ENCODE data around the gene CDK6.

Gene CDK6

DNA sequence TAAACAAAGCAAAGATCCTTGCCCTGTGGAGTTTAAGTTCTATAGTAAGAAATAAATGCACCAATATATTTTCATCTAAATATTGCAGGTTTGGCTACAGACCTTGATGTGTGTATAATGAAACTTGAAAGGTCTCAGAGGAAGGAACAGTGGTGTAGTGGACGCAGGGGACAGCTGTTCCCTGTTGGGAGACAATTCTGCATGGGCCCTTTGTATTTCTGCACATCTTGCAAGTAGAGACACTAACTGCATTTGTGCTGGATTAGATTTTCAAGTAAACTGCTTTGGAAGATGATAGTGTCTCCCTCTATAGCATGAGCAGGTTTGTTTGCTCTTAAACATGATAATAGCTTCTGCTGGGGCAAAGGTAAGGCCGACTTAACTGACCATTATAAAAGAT lies 188.7 kb downstream of the CDK6 start:
- Histone ChIP-seq H3K36me3 (replicated peaks; ENCODE audit: low read depth, low read length) (peaks cover 9% of the 10 kb centered on the region), H3K9me3 (ENCODE audit: insufficient read depth, low read length) (no peaks in the 10 kb centered on the region), H3K79me2 (ENCODE audit: low read length) (peaks cover 34% of the 10 kb centered on the region), H3K4me1 (ENCODE audit: low read length) (peaks cover 68% of the 10 kb centered on the region), H3K4me2 (ENCODE audit: low read length) (peak overlapping the region; percentile 70), H2AFZ (ENCODE audit: low read depth, low read length) (no peak overlapping the region), H3K9ac (ENCODE audit: low read length) (no peak overlapping the region; the same call in 1 of the 2 replicates), H3K4me3 (ENCODE audit: low read length) (peak overlapping the region; percentile 53), H3K27me3 (ENCODE audit: low read depth, low read length) (no peaks in the 10 kb centered on the region), H4K20me1 (ENCODE audit: insufficient read depth, low read length) (no peaks in the 10 kb centered on the region), H3K27ac (ENCODE audit: low read length) (peak overlapping the region; percentile 60)
- TF ChIP-seq, protein P1, sequence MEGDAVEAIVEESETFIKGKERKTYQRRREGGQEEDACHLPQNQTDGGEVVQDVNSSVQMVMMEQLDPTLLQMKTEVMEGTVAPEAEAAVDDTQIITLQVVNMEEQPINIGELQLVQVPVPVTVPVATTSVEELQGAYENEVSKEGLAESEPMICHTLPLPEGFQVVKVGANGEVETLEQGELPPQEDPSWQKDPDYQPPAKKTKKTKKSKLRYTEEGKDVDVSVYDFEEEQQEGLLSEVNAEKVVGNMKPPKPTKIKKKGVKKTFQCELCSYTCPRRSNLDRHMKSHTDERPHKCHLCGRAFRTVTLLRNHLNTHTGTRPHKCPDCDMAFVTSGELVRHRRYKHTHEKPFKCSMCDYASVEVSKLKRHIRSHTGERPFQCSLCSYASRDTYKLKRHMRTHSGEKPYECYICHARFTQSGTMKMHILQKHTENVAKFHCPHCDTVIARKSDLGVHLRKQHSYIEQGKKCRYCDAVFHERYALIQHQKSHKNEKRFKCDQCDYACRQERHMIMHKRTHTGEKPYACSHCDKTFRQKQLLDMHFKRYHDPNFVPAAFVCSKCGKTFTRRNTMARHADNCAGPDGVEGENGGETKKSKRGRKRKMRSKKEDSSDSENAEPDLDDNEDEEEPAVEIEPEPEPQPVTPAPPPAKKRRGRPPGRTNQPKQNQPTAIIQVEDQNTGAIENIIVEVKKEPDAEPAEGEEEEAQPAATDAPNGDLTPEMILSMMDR (IDR thresholded peaks at IDR 0.05; ENCODE audit: low read depth, low read length) = no peak
- TF ChIP-seq EZH2phosphoT487 (IDR thresholded peaks at IDR 0.05; ENCODE audit: low read depth) = no peak

DNA sequence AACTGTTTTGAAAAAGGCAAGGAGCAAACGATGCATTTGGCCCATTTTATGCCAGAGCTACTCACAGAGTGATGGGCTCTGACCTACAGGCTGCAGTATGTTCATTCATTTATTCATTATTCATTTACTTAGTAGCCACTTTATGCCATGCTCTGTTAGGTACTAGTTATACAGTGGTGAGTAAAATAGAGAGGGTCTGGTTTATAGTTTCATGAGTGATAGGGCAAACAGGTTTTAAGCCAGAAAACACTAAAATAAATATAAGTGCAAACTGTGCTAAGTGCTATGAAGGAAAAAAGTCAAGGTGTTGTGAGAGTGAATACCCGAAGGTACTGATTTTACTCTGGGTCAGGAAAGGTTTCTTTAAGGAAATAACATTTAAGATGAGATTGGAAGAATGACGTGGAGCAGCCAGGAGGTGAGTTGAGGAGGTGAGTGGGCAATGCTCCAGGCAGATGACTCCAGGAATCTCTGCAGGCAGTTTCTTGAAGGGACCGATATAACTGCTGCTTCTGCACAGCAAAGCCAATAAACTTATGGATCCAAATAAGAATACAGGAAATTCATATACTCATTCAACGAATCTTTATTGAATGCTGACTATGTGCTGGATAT lies 189.3 kb downstream of the CDK6 start:
- H3K4me1 ChIP-seq (ENCODE audit: low read length) = peaks cover 68% of the 10 kb centered on the region
- H3K27ac ChIP-seq (ENCODE audit: low read length) = peak overlapping the region; percentile 60; the same call in 1 of the 2 replicates
- no peak overlapping the region for H3K9ac ChIP-seq (ENCODE audit: low read length)
- no peaks in the 10 kb centered on the region for H4K20me1 ChIP-seq (ENCODE audit: insufficient read depth, low read length)
- no peaks in the 10 kb centered on the region for H3K9me3 ChIP-seq (ENCODE audit: insufficient read depth, low read length)
- H3K4me3 ChIP-seq (ENCODE audit: low read length) = peak overlapping the region; percentile 53
- no peaks in the 10 kb centered on the region for H3K27me3 ChIP-seq (ENCODE audit: low read depth, low read length)
- TF ChIP-seq EZH2phosphoT487 (IDR thresholded peaks at IDR 0.05; ENCODE audit: low read depth) = no peak
- TF ChIP-seq, protein P1 (IDR thresholded peaks at IDR 0.05; ENCODE audit: low read depth, low read length) = no peak
- peak overlapping the region; percentile 70 for H3K4me2 ChIP-seq (ENCODE audit: low read length)
- H3K79me2 ChIP-seq (ENCODE audit: low read length) = peaks cover 36% of the 10 kb centered on the region
- peaks cover 9% of the 10 kb centered on the region for H3K36me3 ChIP-seq (replicated peaks; ENCODE audit: low read depth, low read length)
- H2AFZ ChIP-seq (ENCODE audit: low read depth, low read length) = no peak overlapping the region

DNA sequence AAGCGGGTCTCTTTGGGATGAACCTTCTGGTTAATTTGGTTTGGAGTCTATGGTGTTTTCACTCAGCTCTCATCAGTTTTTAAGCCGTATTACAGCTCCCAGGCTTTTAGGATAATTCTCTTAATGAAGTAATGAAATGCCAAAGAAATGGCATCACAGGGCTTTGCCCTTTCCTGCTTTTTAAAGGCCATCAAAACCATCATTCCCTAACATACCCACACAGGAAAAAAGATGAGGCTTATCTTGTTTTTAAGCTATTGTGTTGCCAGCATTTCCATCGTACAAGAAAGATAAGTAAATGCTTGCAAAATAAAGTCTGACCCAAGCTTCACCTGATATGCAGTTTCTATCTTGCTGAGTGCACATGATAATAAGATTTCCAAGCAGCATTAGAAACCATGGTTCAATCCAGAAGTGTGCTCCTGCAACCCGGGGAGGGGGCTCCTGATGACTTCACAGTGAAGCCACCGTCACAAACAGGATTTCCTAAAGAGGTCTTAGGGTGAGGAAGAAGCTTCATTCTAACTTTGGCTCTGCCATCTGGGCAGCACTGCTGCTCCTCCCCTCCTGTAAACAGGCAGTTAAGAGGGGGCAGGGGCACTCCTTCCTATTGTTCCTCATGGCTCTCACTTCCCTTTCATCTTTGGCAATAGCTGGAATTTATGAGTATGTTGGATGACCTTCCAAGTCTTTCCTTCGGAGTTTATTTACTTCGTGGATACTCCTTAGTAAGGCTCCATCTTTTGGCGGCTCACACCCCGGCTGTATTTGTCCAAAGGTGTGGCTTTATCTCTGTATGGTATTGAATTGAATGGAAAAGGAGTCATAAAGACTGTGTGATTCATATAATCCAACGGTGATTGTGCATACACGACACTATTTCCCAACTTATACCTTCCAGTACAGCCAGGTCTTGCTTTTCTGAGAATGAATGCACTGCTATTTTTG lies 191.0 kb downstream of the CDK6 start:
- Histone ChIP-seq H2AFZ (ENCODE audit: low read depth, low read length) (no peak overlapping the region), H3K27ac (ENCODE audit: low read length) (no peak overlapping the region), H3K79me2 (ENCODE audit: low read length) (peaks cover 39% of the 10 kb centered on the region), H3K4me1 (ENCODE audit: low read length) (peaks cover 70% of the 10 kb centered on the region), H3K4me3 (ENCODE audit: low read length) (no peak overlapping the region), H3K9ac (ENCODE audit: low read length) (no peak overlapping the region), H3K27me3 (ENCODE audit: low read depth, low read length) (no peaks in the 10 kb centered on the region), H4K20me1 (ENCODE audit: insufficient read depth, low read length) (no peaks in the 10 kb centered on the region), H3K9me3 (ENCODE audit: insufficient read depth, low read length) (no peaks in the 10 kb centered on the region), H3K36me3 (replicated peaks; ENCODE audit: low read depth, low read length) (peaks cover 9% of the 10 kb centered on the region), H3K4me2 (ENCODE audit: low read length) (no peak overlapping the region)
- TF ChIP-seq EZH2phosphoT487 (IDR thresholded peaks at IDR 0.05; ENCODE audit: low read depth) = no peak
- TF ChIP-seq, protein P1 (IDR thresholded peaks at IDR 0.05; ENCODE audit: low read depth, low read length) = no peak

Data from OCI-LY3 (cell line).